HG02938 (cell line): ENCODE measurements around the gene RASAL2.
A peak's percentile ranks its signal among the peaks of the same experiment; 100 is the strongest.
"Not testable (repeated sequence)": the region's sequence is repeated elsewhere in the genome, so short reads cannot be mapped to it uniquely, and the experiment has no call there.

Experiments
- ATAC-seq: cut with Tn5 transposase; IDR thresholded peaks from one replicate; pipeline ENCODE4 v1.9.1; 2021; ENCODE audit warnings: mild to moderate bottlenecking, moderate library complexity; ENCODE audit not compliant: unreplicated experiment

Gene RASAL2

GRCh38 chr1:178273707-178274410 lies 180.0 kb downstream of the RASAL2 start:
- no peak for ATAC-seq

GRCh38 chr1:178275049-178275448 lies 181.1 kb downstream of the RASAL2 start:
- ATAC-seq: no peak

- ATAC-seq: no peak
Observed at GRCh38 chr1:178275553-178275952, 181.6 kb downstream of the RASAL2 start.

- no peak for ATAC-seq
Observed at GRCh38 chr1:178277793-178278530, 184.1 kb downstream of the RASAL2 start.

- ATAC-seq: no peak
Observed at GRCh38 chr1:178278916-178279686, 185.2 kb downstream of the RASAL2 start.

- no peak for ATAC-seq
Observed at GRCh38 chr1:178282949-178283367, 189.1 kb downstream of the RASAL2 start.

GRCh38 chr1:178283409-178283808 lies 189.5 kb downstream of the RASAL2 start:
- ATAC-seq: no peak

GRCh38 chr1:178284058-178284457 lies 190.2 kb downstream of the RASAL2 start:
- ATAC-seq: no peak

GRCh38 chr1:178291166-178291565 lies 197.3 kb downstream of the RASAL2 start:
- ATAC-seq: no peak

GRCh38 chr1:178294654-178295053 lies 200.8 kb downstream of the RASAL2 start:
- ATAC-seq: no peak

GRCh38 chr1:178300352-178300699 lies 206.4 kb downstream of the RASAL2 start:
- ATAC-seq: no peak

- no peak for ATAC-seq
Observed at GRCh38 chr1:178301141-178301540, 207.2 kb downstream of the RASAL2 start.

- ATAC-seq: no peak
Observed at GRCh38 chr1:178307264-178307663, 213.4 kb downstream of the RASAL2 start.

GRCh38 chr1:178308438-178308837 lies 214.5 kb downstream of the RASAL2 start:
- ATAC-seq: no peak

- peak; percentile 84 for ATAC-seq
Observed at GRCh38 chr1:178310685-178311105, 216.8 kb downstream of the RASAL2 start.

- ATAC-seq: no peak
Observed at GRCh38 chr1:178311164-178311563, 217.3 kb downstream of the RASAL2 start.

GRCh38 chr1:178320280-178320982 lies 226.5 kb downstream of the RASAL2 start:
- not testable (repeated sequence) for ATAC-seq

GRCh38 chr1:178323067-178323466 lies 229.2 kb downstream of the RASAL2 start:
- ATAC-seq: no peak

- ATAC-seq: no peak
Observed at GRCh38 chr1:178324003-178324402, 230.1 kb downstream of the RASAL2 start.

GRCh38 chr1:178328728-178329127 lies 234.8 kb downstream of the RASAL2 start:
- ATAC-seq: no peak

GRCh38 chr1:178330153-178330552 lies 236.2 kb downstream of the RASAL2 start:
- ATAC-seq: no peak
